Measurements from ENCODE around the gene SLC27A6.

- no peak for TF ChIP-seq CTCF (IDR thresholded peaks at IDR 0.05)
- no peak for TF ChIP-seq EP300 (IDR thresholded peaks at IDR 0.05)
These were observed 80.9 kb downstream of the SLC27A6 start for GRCh38 chr5:129046151-129046550.

Data from upper lobe of left lung (tissue), 4 donors.